ENCODE data around the gene WWC1. TPM values are rescaled to one million over a fixed set of nuclear protein-coding genes. Genes with fewer than 3 reads are reported as not detected.
"Not testable (repeated sequence)": the region's sequence is repeated elsewhere in the genome, so short reads cannot be mapped to it uniquely, and the experiment has no call there.

Gene WWC1
- total RNA-seq, 1 donor from 2014 or later: 2.2 TPM

DNA sequence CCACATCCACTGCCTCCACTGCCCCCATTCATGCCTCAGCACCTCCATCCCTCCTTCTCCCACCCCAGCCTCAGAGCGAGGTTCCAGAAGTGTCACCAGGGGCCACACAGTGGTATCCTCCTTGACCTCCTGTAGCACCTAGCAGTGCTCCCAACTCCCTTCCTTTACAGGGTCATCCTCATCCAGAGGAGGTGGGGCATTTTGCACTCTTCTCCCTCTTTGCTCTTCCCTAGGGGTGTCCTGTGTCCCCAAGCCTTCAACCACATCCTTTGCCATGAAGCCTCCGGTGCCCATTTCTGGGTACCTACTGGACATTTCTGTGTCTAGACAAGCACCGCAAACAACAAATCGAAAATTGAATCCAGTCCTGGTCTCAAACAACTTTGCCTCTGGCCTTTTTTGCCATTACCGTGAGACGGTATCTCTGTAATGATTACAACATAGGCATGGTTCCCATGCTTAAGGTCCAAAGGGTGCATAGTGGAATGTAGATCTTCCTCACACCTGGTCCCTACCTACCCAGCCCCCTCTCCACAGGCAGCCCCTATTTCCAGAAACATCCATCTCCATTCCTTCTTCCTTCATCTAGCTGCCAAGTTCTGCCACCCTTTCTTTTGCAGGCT, 17.6 kb downstream of the WWC1 start:
- DNase-seq (ENCODE audit: extremely low spot score, unreplicated experiment): no peak
- no peaks in the 10 kb centered on the region for H3K9me3 Mint-ChIP-seq (ENCODE audit: unreplicated experiment)
- no peaks in the 10 kb centered on the region for H3K4me1 Mint-ChIP-seq (ENCODE audit: unreplicated experiment)
- no peaks in the 10 kb centered on the region for H3K36me3 Mint-ChIP-seq (ENCODE audit: unreplicated experiment)
- TF ChIP-seq, protein P1, sequence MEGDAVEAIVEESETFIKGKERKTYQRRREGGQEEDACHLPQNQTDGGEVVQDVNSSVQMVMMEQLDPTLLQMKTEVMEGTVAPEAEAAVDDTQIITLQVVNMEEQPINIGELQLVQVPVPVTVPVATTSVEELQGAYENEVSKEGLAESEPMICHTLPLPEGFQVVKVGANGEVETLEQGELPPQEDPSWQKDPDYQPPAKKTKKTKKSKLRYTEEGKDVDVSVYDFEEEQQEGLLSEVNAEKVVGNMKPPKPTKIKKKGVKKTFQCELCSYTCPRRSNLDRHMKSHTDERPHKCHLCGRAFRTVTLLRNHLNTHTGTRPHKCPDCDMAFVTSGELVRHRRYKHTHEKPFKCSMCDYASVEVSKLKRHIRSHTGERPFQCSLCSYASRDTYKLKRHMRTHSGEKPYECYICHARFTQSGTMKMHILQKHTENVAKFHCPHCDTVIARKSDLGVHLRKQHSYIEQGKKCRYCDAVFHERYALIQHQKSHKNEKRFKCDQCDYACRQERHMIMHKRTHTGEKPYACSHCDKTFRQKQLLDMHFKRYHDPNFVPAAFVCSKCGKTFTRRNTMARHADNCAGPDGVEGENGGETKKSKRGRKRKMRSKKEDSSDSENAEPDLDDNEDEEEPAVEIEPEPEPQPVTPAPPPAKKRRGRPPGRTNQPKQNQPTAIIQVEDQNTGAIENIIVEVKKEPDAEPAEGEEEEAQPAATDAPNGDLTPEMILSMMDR (IDR thresholded peaks at IDR 0.05): no peak
- no peak overlapping the region for H3K27ac Mint-ChIP-seq (ENCODE audit: unreplicated experiment)
- no peaks in the 10 kb centered on the region for H3K27me3 Mint-ChIP-seq (ENCODE audit: unreplicated experiment)
- H3K4me3 Mint-ChIP-seq (ENCODE audit: unreplicated experiment): no peak overlapping the region

DNA sequence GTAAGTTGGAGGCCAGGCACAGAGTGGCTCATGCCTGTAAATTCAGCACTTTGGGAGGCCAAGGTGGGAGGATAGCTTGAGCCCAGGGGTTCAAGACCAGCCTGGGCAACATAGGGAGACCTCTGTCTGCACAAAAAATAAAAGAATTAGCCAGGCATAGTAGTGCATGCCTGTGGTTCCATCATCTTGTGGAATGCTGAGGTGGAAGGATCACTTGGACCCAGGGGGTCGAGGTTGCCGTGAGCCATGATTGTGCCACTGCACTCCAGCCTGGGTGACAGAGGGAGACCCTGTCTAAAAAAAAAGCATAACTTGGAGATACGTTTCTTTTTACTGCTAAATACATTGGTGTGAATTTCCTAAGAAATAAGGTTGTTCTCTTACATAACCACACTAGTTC, 19.1 kb downstream of the WWC1 start:
- not testable (repeated sequence) for H3K9me3 Mint-ChIP-seq (ENCODE audit: unreplicated experiment); H3K4me3 Mint-ChIP-seq (ENCODE audit: unreplicated experiment)

DNA sequence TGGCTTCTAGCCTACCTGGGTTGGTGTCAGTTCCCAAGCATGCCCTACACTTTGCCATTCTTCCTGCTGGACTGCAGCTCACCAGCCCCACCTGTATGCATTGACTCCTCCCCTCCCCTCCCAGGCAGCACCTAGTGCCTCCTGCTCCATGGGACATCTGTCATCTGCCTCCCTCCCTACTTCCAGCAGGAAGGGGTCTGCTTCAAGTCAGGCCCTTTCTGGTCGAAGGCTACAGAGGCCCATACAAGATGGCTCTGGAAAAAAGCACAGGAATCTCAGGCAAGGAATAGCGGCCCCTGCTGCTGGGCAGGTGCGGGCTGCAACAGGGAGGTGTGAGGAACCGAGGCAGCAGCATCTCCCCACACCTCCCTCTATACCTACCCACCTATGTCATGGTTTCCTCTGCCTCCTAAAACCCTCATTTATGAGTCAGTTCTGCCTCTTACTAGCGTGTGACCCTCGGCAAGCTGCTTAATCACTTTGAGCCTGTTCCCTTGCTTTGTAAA, 19.7 kb downstream of the WWC1 start:
- Mint-ChIP-seq H3K36me3 (ENCODE audit: unreplicated experiment) (no peaks in the 10 kb centered on the region), H3K27me3 (ENCODE audit: unreplicated experiment) (no peaks in the 10 kb centered on the region), H3K4me3 (ENCODE audit: unreplicated experiment) (no peak overlapping the region), H3K9me3 (ENCODE audit: unreplicated experiment) (no peaks in the 10 kb centered on the region), H3K4me1 (ENCODE audit: unreplicated experiment) (peaks cover 8% of the 10 kb centered on the region), H3K27ac (ENCODE audit: unreplicated experiment) (no peak overlapping the region)
- TF ChIP-seq, protein P1 (IDR thresholded peaks at IDR 0.05): no peak
- DNase-seq (ENCODE audit: extremely low spot score, unreplicated experiment): no peak

More for the DNA sequence above, 19.1 kb downstream of the WWC1 start:
- DNase-seq (ENCODE audit: extremely low spot score, unreplicated experiment); H3K4me1 Mint-ChIP-seq (ENCODE audit: unreplicated experiment); H3K36me3 Mint-ChIP-seq (ENCODE audit: unreplicated experiment); H3K27ac Mint-ChIP-seq (ENCODE audit: unreplicated experiment); H3K27me3 Mint-ChIP-seq (ENCODE audit: unreplicated experiment): not testable (repeated sequence)

DNA sequence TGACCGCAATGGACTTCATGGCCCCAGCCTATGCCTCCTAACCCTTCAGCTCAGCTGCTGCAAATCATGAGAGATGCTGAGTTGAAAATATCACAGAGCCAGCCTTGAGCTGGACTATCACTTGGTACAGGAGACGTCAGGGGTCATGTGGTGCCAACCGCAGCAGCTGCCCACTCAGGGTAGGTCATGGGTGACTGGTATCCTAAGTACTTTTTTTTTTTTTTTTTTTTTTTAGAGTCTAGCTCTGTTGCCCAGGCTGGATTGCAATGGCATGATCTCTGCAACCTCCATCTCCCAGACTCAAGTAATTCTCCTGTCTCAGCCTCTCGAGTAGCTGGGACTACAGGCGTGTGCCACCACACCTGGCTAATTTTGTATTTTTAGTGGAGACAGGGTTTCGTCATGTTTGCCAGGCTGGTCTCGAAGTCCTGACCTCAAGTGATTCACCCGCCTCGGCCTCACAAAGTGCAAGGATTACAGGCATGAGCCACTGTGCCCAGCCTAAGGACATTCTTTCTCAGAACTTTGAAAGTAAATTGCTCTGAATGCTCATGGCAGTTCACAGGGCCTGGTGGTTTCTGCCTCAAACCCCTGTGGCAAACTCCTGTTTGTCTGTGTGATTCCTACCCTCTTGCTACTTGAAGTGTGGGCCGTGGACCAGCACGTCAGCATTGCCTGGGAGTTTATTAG, 21.3 kb downstream of the WWC1 start:
- DNase-seq (ENCODE audit: extremely low spot score, unreplicated experiment): no peak
- TF ChIP-seq, protein P1 (IDR thresholded peaks at IDR 0.05): no peak
- H3K27ac Mint-ChIP-seq (ENCODE audit: unreplicated experiment): no peak overlapping the region
- no peaks in the 10 kb centered on the region for H3K9me3 Mint-ChIP-seq (ENCODE audit: unreplicated experiment)
- peaks cover 10% of the 10 kb centered on the region for H3K4me1 Mint-ChIP-seq (ENCODE audit: unreplicated experiment)
- no peaks in the 10 kb centered on the region for H3K27me3 Mint-ChIP-seq (ENCODE audit: unreplicated experiment)
- H3K4me3 Mint-ChIP-seq (ENCODE audit: unreplicated experiment): no peak overlapping the region
- no peaks in the 10 kb centered on the region for H3K36me3 Mint-ChIP-seq (ENCODE audit: unreplicated experiment)

DNA sequence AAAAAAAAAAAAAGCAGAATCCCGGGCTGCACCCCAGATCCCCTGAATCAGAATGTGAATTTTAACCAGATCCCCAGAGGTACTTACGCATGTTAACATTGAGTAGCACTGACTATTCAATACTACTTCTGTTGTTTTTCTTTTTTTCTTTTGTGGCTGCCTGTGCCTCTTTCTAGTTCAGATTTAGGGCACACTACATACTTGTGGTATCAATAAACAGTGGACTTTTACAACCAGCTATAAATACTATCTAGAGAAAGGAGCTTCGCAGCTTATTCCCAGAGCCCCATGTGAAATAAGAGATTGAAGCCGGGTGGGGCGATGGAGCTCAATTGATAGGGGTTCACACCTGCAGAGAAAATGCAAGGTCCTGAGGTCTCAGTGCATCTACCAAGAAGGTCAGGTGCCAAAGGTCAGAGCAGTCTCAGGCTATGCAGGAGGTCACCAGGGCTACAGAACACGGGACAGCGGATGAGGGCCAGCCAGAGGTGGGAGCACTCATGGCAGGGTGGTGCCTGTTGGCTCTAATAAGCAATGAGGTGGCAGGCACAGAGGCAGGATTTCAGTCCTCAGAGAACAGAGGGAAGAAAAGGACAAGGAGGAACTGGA, 22.3 kb downstream of the WWC1 start:
- Mint-ChIP-seq H3K4me3 (ENCODE audit: unreplicated experiment) (no peak overlapping the region), H3K27ac (ENCODE audit: unreplicated experiment) (no peak overlapping the region)

More for the DNA sequence above, 22.3 kb downstream of the WWC1 start:
- H3K36me3 Mint-ChIP-seq (ENCODE audit: unreplicated experiment): no peaks in the 10 kb centered on the region
- TF ChIP-seq, protein P1 (IDR thresholded peaks at IDR 0.05): no peak
- no peaks in the 10 kb centered on the region for H3K27me3 Mint-ChIP-seq (ENCODE audit: unreplicated experiment)
- H3K4me1 Mint-ChIP-seq (ENCODE audit: unreplicated experiment): peaks cover 12% of the 10 kb centered on the region
- no peak for DNase-seq (ENCODE audit: extremely low spot score, unreplicated experiment)
- no peaks in the 10 kb centered on the region for H3K9me3 Mint-ChIP-seq (ENCODE audit: unreplicated experiment)
